HG02870 (cell line): ENCODE results near the gene DCAF8.

Source experiments
- ATAC-seq: cut with Tn5 transposase; IDR thresholded peaks from one replicate; pipeline ENCODE4 v1.9.1; 2021; ENCODE audit warnings: mild to moderate bottlenecking, moderate library complexity; ENCODE audit not compliant: unreplicated experiment

DCAF8 gene

DNA sequence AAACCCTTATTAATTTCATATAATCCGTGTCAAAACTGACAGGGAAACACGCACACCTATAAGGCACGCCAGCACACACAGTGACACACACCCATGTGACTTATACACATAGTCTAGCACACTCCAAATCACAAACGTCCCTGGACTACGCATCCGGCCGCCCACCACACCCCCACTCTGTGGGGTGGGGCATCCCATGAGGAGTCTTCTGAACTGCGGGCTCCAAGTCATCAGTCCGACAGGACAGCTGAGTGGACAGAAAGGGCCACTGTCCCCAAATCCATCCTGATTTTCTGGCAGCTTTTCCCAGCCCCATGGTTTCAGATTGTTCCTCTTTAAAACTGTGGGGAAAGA lies 56.3 kb downstream of the DCAF8 start:
- ATAC-seq, result no peak

DNA sequence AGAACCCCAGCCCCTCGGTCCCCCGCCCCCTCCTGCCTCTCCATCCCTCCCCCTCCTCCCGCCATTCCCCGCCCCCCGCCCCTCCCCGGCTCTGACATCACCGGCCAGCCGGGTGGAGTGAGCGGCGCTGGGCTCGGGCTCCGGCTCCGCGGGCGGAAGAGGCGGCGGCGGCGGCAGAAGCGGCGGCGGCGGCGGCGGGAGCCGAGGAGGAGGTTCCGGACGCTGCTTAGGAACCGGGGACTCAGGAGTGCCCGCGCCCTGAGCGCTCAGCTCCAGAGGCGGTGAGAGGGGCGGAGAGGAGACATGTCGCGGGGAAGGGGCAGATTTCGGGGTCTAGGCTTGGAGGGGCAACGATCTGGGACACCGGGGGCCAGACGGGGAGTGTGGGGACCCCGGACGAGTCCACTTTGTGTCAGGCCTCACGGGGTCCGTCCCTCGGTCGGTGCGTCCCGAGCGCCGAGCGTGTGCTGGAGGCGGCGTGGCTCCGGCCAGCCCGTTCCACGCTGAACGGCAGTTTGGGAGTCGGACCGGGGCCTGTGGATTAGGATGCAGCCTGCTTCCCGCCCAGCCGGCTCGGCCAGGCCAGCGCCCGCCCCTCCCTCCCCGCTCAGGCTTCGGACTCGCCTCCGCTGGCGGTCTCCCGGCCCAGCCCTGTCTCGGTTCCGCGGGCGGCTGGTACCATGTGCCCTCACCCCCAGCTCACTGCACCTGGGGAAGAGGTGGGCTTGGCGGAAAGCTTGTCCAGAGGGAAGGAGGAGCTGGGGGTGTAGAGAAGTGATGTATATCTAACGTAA lies 56.9 kb downstream of the DCAF8 start, which contains the start of gene PEA15:
PEA15 (plus strand) TSS at position 143 of the 794 bp plus-strand sequence. CDS start 6,161 bp downstream, outside the sequence.
- peak; percentile 51 for ATAC-seq

DNA sequence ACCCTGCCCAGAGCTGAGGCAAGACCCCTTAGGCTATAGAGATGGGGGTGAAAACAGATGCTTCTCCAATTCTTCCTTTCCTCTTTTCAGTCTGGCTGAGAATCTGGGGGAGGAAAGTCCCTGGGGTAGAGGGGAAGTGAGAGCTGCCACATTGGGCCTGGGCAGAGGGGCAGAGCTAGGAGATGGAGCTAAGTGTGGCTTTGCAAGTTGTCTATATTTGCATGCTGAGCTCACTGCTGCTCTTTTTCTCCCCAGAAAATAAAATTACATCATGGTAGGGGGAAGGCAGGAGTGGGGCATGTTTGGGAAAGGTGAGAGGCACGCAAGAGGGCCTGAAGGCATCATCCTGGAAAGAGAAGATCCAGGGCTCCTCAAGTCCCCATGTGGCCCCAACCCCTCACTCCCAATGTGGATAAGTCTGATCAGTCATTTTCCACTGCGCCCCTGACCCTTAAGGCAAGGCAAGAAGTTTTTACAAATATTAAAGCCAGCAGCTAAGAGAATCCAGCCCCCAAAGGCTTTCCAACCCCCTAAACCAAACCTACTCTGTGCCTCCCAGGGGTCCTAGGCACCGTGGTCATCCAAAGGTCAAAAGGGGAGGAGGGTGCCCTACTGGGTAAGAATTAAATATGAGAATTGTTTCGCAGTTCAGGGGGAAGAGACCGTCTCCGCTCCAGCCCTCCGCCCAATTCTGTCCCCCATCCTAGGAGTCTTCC lies 57.7 kb downstream of the DCAF8 start:
- peak; percentile 52 for ATAC-seq

DNA sequence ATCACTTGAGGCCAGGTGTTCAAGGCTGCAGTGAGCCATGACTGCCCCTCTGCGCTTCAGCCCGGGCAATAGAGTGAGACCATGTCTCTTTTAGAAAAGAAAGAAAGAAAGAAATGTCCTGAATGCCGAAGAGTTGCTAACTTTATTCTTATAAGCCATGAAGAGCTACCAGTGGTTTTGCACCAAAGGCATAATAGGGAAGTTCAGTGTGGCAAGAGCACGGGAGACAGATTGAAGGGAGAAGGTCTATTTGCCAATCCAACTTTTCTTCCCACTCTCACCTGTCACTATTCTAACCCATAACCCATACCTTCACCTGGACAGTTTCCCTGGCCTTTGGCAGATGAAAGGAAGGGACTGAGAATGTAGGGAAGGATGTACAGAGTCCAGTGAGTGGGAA lies 61.6 kb downstream of the DCAF8 start:
- no peak for ATAC-seq

DNA sequence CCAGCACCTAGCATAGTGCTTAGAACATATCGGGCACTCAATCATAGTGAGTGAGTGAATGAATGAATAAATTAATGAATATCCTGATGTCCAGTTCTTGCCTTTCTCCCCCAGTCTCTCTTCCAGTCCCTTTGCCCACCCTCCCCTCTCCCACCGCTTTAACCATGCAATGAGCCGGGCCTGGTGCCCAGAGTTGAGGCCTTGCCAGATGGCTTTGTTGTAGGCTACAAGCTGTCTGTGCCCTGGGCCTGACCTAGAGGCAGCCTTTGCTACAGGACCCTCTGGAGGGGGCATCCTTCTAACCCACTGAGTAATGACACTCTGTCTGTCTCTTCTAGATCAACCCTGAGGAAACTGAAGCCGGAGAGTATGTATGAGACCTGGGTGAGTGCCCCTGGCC lies 65.1 kb downstream of the DCAF8 start:
- ATAC-seq, result no peak

DNA sequence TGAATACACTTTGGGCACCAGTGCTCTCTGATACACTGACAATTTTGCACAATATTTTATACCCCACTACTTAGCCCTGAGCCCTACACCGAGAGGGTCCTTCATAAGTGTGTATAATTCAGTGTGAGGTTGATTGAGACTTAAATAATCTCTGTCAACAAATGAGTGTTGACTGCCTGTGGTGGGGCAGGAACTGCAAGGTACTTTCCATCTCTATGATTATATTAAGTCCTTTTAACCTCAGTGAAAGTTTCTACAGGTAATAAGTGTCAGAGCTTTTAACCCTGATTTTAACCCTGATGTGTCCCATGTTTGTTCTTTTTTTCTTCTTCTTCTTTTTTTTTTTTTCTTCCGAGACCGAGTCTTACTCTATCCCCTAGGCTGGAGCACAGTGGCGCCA lies 66.2 kb downstream of the DCAF8 start:
- no peak for ATAC-seq

DNA sequence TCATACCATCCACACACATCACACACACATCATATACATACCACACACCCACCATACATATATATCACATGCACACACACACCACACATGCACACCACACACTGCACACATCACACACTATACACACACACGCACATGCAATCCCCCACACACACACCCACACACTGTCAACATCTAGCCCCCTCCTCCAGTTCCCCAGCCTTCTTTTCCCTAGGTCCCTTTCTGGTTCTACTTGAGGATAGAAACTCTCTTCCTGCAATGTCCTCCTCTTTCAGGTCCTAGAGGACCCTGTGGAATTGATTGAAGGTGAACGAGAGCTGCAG lies 67.7 kb downstream of the DCAF8 start:
- no peak for ATAC-seq

DNA sequence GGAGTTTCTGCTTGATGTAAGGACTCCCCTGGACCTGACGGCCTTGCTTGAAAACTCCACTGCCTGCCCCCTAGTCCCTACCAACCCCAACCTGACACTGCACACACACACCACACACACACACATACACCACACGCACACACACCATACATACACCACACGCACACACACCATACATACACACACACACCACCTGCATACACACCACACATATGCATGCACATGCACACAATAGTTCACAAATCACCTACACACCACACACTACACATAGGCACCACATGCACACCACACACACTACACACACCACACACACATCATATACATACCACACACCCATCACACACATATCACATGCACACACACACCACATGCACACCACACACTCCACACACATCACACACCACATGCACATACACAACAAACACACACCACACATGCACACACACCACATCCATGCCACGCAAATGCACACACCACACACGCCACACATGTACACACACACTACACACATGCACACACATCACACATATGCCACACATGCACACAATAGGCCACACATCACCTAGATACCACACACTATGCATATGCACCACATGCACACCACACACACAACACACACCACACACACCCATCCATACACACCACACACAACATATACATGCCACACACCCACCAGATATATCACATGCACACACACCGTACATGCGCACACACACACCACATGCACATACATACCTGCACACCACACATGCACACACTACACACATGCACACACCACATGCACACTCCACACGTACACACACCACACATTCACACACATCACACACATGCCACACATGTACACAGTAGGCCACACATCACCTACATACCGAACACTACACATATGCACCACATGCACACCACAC lies 68.3 kb downstream of the DCAF8 start:
- ATAC-seq, result no peak

DNA sequence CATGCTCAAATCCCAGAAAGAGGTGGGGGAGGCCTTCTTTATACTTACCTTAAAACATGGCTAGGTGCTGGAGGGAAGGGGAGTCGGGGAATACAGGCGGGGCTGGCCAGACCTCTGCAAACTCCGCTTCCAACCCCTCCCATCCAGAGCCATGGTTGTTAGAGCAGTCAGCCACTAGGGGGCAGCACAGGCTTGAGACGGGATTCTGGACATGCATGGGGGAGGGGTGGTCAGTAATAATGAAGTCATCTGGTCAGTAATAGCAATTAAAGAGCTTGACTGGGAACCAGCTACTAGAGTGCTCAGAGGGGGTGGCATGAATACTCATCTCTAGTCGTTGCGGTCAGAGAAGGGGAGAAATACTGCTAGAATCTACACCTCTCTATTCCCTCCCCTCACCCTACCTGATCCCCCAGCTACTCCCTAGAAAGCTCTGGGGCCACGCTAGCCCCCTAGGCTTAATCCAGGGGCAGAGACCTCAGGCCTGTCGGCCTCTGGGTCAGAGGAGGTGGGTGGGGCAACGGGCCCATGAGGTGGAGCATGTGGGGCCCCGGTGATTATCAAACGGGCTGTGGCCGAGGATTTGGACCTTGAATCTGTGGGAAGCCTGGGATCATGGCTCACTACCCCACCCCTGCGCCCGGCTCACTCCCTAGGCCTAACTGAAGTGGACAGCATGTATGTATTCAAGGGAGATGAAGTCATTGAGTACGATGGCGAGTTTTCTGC lies 69.1 kb downstream of the DCAF8 start:
- no peak for ATAC-seq

DNA sequence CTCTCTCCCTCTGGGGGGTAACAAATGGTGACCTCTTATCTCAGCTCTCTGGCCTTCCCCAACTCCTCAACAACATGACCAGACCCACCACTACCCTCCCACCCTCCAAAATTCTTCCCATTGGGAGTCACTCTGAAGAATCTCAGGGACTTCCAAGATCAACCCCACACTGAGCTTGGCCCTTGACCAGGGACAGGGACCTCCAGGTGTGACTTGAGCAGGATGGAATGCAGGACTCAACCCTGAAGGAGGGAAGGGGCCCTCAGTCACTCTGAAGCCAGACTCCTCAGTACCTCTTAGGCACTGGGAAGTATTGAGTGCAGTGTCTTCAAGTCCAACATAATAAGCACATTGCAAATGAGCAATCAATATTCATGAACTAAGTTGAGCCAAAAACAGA lies 70.1 kb downstream of the DCAF8 start:
- ATAC-seq, result no peak

DNA sequence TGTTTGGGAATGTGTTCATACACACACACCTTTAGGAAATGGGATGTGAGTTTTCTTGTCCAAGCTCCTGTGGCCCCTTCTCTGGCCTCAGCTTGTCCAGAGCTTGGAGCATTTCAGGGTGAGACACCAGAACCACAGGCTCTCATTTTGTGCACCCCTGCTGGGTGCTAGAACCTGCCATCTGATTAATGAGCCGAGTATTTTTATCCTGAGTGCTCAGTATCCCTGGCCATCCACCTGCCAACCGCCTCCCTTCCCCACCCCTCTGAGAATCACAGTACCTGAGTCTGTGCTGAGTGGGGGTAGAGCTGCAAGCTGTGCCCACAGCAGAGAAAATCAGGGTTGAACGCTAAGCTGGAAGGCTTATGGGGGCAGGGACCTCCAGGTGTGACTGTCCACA lies 70.6 kb downstream of the DCAF8 start:
- ATAC-seq, result no peak

DNA sequence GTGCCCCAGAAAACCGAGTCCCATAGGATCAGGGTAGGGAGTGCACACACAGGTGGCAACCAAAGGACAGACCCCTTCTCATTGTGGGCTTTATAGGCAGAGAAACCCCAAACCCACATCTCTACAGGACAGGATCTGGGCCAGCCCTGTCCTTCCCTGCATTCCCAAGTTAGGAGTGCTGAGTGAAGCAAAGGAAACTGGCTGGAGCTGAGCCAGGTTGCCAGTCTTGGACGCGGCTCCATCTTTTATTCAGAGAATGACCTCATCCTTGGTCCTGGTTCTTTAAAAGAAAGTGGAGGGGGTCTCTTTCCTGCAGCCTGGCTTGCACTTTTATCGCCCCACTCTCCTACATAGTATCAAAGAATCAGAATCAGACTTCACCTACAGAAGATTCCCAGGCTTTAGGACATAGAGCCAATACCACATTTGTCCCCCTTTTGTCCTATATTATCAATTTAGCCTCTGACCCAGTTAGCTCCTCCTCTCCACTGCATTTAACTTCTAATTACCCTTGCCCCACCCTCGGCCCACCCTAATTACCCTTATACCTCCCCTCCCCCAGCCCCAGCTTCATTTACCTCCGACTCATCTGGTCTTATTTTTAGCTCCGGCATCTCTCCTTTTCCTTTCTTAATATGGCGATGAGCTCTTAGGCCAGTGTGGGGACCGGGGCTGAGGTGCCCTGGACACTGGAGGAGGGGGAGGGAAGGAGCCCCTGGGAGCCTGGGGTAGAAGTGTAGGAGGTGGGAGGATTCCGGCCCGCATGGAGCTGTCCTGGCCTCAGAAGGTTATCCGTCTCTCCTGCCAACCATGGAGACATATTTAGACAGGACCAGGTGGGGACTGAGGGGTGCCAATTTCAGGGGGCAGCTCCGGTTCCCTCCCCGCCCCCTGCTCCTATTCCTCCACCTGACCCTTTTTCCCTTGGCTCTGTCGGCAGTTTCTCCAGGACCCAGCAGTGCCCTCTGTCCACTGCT lies 72.4 kb downstream of the DCAF8 start, which contains the start of gene CASQ1:
CASQ1 (plus strand) TSS at position 927 of the 977 bp plus-strand sequence. CDS start 177 bp downstream, outside the sequence.
- ATAC-seq, result no peak

DNA sequence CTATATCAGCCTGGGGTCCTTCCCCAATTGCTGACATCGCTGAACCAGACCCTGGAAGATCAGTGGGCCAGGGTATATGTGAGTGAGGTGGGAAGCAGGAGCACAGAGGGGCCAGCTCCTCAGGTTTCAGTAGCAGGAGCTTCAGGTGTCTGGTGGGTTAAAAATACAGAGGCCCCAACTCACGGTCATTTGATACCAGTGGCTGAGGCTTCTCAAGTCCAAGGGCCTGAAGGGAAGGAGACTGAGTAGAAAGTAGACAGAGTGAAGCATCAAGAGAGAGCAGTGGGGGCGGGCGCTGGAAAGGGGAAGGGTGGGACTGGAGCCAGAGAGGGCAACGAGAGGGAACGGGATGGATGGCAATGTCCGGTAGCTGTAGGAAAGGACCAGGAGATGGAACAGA lies 74.0 kb downstream of the DCAF8 start:
- ATAC-seq, result no peak

DNA sequence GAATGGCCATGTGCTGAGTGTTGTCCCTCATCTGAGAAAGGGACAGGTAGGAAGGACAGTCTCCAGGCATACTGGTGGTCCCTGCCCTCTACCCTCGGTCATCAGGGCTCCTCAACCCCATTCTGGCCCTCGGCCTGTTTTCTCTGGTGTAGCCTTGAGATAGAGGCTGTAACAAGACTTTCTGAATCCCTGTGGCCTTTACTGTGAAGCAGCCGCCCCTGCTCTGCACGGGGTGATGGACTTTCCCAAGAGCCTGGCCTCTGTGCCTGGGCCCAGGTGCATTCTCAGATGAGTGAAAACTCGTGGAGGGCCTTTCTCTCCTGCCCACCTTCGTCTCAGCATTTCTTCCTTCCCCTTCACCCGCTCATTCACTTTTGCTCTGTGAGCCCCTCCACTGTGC lies 74.9 kb downstream of the DCAF8 start:
- no peak for ATAC-seq

DNA sequence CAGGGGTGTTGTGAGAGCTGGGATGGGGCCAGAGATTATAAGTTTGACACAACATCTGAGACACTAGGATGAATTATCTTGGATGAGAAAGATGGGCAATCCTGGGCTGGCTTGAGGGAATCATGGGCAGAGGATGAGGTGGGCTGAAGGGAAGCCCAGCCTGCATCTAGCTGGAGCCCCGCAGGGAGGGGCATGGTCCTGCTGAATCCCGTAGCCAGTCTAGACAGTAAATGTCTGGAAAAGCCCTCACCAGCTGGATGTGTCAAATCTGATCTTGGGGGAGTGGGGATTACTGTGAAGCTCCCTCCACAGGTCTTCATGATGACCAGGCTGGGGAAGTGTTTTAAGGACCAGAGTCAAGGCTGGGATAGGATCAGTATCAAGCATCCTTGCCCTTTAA lies 75.6 kb downstream of the DCAF8 start:
- no peak for ATAC-seq

DNA sequence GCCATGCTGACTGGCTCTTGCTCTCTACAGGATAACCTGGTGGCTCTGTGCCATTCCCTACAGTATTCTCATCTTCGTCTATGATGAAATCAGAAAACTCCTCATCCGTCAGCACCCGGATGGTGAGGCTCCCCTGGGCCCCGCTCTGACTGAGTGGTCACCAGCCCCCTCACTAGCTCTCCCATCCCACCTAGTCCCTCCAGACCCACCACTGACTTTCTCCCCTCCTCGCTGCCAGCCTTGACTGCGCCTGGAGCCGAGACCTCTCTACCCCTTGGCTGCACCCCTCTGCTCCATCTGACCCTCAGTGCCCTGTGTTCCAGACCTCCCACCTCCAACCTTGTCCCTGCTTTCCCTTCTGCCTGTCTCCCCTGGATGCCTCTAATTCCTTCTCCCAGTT lies 76.1 kb downstream of the DCAF8 start:
- no peak for ATAC-seq

DNA sequence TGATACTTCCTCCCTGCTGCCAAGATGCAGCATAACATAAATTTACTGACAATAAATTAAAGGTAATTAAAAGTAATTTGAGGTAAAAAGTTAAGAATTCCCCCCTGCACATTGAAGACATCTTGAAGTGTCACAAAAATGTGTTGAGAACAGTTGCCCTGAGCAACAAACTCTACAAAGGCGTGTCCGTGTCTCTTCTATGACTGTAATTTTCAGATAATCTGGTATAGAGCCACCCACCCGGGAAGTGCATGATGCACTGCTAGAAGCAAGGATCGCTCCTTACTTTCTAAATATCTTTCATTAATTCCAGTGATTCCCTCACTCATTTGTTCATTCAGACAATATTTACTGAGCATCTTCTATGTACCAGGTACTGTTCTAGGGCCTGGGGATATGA lies 83.0 kb downstream of the DCAF8 start:
- no peak for ATAC-seq

DNA sequence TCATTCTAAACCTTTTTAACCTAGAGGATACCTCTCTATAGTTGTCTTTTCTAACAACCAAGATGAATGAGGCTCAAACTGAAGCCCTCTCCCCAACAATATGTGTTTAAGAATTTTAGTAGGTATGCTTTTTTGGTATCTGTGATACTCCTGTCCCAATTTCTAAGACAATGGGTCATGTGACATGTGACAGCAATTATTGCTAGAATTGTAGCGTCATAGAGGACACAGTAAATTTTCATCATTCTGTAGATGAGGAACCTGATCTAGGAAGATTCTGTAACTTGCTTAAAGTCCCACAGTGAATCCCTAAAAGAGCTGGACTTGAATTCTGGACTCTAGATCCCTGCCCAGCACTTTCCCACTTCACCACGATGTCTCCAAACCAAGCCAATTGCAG lies 83.6 kb downstream of the DCAF8 start:
- no peak for ATAC-seq

DNA sequence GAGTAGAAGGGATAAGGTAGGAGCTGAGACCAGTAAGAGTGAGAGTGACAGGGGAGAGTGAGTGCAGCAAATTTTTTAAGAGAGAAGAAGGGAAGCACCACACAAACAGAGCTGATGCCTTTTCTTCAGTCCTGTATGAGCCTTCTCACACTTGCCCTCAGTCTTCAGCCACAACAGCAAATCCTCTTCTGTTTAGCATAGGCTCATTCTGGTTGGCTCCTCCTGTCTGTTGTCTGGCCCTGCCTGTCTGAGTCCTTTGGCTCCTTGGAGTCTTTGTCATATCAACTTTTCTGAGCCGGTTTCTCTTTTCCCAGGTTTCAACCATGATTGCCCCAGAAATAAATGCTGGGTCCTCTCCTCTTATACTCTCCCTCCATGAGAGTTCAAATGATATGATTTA lies 84.7 kb downstream of the DCAF8 start:
- ATAC-seq, result no peak

DNA sequence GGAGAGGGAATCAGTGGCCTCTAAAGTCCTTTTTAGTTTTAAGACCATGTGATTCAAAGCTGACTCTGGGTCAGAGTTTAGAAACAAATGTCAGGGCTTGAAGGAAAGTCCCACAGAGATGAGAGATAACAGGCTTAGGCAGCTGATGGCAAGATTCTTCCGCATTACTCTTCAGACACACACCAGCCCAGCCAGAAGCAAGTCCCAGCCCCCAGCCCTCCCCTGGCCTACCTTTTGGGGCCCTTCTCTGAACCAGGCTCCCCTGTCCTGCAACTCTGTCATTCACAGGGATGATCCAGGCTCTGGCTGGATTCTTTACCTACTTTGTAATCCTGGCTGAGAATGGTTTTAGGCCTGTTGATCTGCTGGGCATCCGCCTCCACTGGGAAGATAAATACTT lies 85.1 kb downstream of the DCAF8 start:
- ATAC-seq, result no peak
